ENCODE results near the gene CDH26.

The CDH26 gene

DNA sequence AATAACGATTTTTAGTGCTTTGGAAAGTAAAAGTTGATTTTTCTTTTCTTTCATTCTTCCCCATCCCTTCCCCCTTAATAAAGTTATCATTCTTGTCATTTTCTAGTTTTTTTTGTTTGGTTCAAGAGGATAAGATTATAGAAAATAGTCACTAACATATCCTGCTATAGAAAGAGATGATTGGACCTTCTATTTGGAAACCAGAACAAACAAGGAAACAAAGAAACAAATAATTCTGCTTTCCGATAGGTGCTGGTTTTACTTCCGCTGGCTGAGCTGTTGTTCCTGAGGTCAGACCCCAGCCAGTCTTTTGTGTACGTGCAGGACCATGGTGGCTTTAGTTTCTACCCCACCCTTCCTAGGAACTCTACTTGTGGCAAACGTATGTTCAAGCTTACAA, at the start of gene CDH26:
CDH26 (plus strand) TSS at position 301 of the 400 bp plus-strand sequence. CDS start 304 bp downstream, outside the sequence.
- TF ChIP-seq, protein P1, sequence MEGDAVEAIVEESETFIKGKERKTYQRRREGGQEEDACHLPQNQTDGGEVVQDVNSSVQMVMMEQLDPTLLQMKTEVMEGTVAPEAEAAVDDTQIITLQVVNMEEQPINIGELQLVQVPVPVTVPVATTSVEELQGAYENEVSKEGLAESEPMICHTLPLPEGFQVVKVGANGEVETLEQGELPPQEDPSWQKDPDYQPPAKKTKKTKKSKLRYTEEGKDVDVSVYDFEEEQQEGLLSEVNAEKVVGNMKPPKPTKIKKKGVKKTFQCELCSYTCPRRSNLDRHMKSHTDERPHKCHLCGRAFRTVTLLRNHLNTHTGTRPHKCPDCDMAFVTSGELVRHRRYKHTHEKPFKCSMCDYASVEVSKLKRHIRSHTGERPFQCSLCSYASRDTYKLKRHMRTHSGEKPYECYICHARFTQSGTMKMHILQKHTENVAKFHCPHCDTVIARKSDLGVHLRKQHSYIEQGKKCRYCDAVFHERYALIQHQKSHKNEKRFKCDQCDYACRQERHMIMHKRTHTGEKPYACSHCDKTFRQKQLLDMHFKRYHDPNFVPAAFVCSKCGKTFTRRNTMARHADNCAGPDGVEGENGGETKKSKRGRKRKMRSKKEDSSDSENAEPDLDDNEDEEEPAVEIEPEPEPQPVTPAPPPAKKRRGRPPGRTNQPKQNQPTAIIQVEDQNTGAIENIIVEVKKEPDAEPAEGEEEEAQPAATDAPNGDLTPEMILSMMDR (IDR thresholded peaks at IDR 0.05; ENCODE audit: insufficient read depth, low read length, missing control alignments) = no peak
- no peak within 1 kb of the TSS for H3K4me3 ChIP-seq (ENCODE audit: low read depth, low read length)
- CTCF ChIA-PET = interaction anchor here (1.7 kb wide), 1 partner anchor 9 kb away, joined by 6 read pairs; no protein-coding TSS in a partner anchor
- POLR2A ChIA-PET = no interaction called here
- DNase-seq (ENCODE audit: low read depth, low spot score) = no peak

DNA sequence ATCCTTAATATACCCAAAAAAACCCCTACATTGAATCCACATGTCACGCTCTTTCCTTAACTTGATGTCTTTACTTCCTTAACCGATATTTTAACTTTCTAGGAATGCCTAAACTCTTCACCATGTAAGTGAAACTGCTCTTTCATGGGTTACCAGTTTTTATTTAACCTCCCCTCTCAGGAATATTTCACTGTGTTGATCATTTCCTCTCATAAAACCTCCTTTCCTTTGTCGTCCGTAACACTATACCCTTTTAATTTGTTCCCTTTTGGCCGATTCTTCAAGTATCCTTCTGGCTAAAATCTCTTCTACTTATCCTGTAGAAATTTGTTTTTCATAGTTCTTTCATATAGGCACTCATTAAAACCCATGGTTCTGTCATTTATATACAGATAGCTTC, 49.4 kb upstream of the CDH26 start:
- POLR2A ChIA-PET = no interaction called here
- TF ChIP-seq, protein P1 (IDR thresholded peaks at IDR 0.05; ENCODE audit: insufficient read depth, low read length, missing control alignments) = no peak
- no peak for DNase-seq (ENCODE audit: low read depth, low spot score)
- CTCF ChIA-PET = no interaction called here
- no peak overlapping the region for H3K4me3 ChIP-seq (ENCODE audit: low read depth, low read length)

DNA sequence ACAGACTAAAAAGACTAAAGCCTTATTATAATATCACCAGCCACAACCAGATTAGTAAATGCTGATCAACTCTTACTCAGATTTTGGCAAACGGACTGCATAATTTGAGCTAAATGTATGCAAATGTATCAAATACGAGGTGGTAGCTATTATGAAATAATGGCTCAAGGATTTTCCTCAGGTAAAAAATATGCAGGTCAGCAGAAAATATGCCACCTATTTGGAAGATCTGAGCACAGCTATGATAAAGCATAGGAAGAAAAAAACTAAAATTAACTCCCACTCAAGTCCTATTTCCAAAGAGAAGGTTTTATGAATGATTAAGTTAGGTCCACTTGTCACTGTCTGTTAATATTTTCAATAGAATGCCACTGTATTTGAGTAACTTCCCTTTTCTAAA, 47.2 kb upstream of the CDH26 start:
- CTCF ChIA-PET = interaction anchor here (2.1 kb wide), 1 partner anchor 23 kb away, joined by 8 read pairs; no protein-coding TSS in a partner anchor
- TF ChIP-seq, protein P1 (IDR thresholded peaks at IDR 0.05; ENCODE audit: insufficient read depth, low read length, missing control alignments) = no peak
- POLR2A ChIA-PET = no interaction called here
- no peak overlapping the region for H3K4me3 ChIP-seq (ENCODE audit: low read depth, low read length)
- DNase-seq (ENCODE audit: low read depth, low spot score) = no peak

DNA sequence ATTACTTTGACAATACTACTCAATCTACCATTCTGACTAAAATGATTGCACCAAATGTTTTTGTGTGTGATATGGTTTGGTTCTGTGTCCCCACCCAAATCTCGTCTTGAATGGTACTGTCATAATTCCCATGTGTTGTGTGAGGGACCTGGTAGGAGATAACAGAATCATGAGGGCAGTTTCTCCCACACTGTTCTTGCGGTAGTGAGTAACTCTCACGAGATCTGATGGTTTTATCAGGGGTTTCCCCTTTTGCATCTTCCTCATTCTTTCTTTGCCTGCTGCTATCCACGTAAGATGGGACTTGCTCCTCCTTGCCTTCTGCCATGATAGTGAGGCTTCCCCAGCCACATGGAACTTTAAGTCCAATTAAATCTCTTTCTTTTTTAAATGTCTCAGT, 45.6 kb upstream of the CDH26 start:
- DNase-seq (ENCODE audit: low read depth, low spot score) = no peak
- POLR2A ChIA-PET = no interaction called here
- no peak overlapping the region for H3K4me3 ChIP-seq (ENCODE audit: low read depth, low read length)
- CTCF ChIA-PET = interaction anchor here (1.5 to 4.3 kb wide), 2 partner anchors 22 to 24 kb away, joined by 4 to 16 read pairs; partner anchors contain the start of gene SYCP2
- TF ChIP-seq, protein P1 (IDR thresholded peaks at IDR 0.05; ENCODE audit: insufficient read depth, low read length, missing control alignments) = no peak

DNA sequence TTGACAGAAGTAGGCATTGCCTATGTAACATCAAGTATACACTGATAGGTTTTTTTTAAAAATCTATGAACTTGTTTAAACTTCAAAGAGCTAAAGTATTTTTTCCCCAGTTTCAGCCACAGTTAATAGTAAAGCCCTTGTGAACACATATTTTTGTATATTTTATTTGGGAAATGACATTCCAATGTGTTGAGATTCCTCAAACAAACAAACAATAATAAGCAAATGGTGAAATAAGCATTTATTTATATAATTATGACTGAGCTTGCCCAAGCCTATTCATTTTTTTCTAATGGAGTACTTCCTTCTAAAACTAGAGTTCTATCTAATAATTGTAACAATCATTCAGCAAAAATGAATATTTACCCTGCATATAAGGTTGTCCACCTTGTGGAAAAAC, 37.3 kb upstream of the CDH26 start:
- DNase-seq (ENCODE audit: low read depth, low spot score) = no peak
- CTCF ChIA-PET = interaction anchor here (0.9 to 1.7 kb wide), 2 partner anchors 13 to 15 kb away, joined by 5 to 6 read pairs; partner anchors contain the start of gene SYCP2
- TF ChIP-seq, protein P1 (IDR thresholded peaks at IDR 0.05; ENCODE audit: insufficient read depth, low read length, missing control alignments) = no peak
- POLR2A ChIA-PET = no interaction called here
- no peak overlapping the region for H3K4me3 ChIP-seq (ENCODE audit: low read depth, low read length)

DNA sequence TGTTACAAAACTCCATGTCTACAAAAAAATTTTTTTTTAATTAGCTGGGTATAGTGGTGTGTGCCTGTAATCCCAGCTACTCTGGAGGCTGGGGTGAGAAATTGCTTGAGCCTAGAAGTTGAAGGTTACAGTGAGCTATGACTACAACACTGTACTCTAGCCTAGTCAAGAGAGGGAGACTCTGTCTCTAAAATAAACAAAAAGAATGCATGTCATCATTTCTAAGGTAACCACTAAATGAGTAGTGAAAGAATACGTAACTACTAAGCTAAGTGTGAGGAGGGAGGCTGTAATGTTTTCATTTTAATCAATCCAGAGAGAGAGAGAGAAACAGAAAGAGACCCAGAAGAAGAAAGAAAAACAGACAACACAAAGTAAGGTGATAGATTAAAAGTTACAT, 34.7 kb upstream of the CDH26 start:
- H3K4me3 ChIP-seq (ENCODE audit: low read depth, low read length) = no peak overlapping the region
- TF ChIP-seq, protein P1 (IDR thresholded peaks at IDR 0.05; ENCODE audit: insufficient read depth, low read length, missing control alignments) = no peak
- ChIA-PET POLR2A (no interaction called here), CTCF (interaction anchor here (1.9 kb wide), 1 partner anchor 11 kb away, joined by 8 read pairs; no protein-coding TSS in a partner anchor)
- DNase-seq (ENCODE audit: low read depth, low spot score) = no peak

Data from AG04449 (cell line).